Chondrocyte (in vitro differentiated cells): ENCODE results near the gene CCAR1. TPM values are rescaled to one million over a fixed set of nuclear protein-coding genes. Genes with fewer than 3 reads are reported as not detected.

Experiments used
- DNase-seq: peaks from one replicate; pipeline ENCODE4 v3.0.0; 2021; ENCODE audit warnings: mixed read lengths, low spot score
- H3K27ac Mint-ChIP-seq: one replicate; pipeline ENCODE4 v1.8.0; 2021; ENCODE audit warnings: mild to moderate bottlenecking, moderate library complexity, mixed read lengths; ENCODE audit not compliant: unreplicated experiment
- H3K27me3 Mint-ChIP-seq: 2 replicates; pipeline ENCODE4 v1.8.0; 2021; ENCODE audit warnings: low read depth, mixed read lengths
- H3K36me3 Mint-ChIP-seq: 2 replicates; pipeline ENCODE4 v1.8.0; 2021; ENCODE audit warnings: low read depth, mixed read lengths
- H3K4me1 Mint-ChIP-seq: 2 replicates; pipeline ENCODE4 v1.8.0; 2021; ENCODE audit warnings: low read depth, mild to moderate bottlenecking, mixed read lengths
- H3K4me3 Mint-ChIP-seq: one replicate; pipeline ENCODE4 v1.8.0; 2021; ENCODE audit warnings: mild to moderate bottlenecking, moderate library complexity, mixed read lengths; ENCODE audit not compliant: unreplicated experiment
- H3K9me3 Mint-ChIP-seq: 2 replicates; pipeline ENCODE4 v1.8.0; 2021; ENCODE audit warnings: low read depth, mixed read lengths
- total RNA-seq: library from RNA; stranded (reverse); gene quantifications from 3 replicates; pipeline ENCODE4 v1.2.1, GENCODE V29; 2021
- TF ChIP-seq, protein P1 (sequence below): fragments of 200-600 bp; sonication (generic); IDR thresholded peaks from 2 replicates; pipeline ENCODE4 v1.5.0; 2021; ENCODE audit warnings: antibody characterized with exemption, mild to moderate bottlenecking, moderate library complexity

Gene CCAR1
- total RNA-seq, 1 donor from 2014 or later = 57.6 TPM

DNA sequence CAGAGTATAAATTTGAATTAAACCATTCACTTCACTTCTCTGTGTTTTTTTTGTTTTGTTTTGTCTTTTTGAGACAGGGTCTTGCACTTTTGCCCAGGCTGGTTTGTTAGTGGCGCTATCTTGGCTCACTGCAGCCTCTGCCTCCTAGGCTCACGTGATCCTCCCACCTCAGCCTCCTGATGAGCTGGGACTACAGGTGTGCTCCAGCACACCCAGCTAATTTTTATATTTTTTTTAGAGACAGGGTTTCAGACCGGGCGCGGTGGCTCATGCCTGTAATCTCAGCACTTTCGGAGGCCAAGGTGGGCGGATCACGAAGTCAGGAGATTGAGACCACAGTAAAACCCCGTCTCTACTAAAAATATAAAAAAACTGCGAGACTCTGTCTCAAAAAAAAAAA lies 69.4 kb downstream of the CCAR1 start:
- Mint-ChIP-seq H3K9me3 (no peaks in the 10 kb centered on the region), H3K27me3 (no peaks in the 10 kb centered on the region), H3K4me3 (no peak overlapping the region), H3K36me3 (peaks cover 22% of the 10 kb centered on the region), H3K4me1 (no peaks in the 10 kb centered on the region), H3K27ac (no peak overlapping the region)
- DNase-seq = no peak
- TF ChIP-seq, protein P1, sequence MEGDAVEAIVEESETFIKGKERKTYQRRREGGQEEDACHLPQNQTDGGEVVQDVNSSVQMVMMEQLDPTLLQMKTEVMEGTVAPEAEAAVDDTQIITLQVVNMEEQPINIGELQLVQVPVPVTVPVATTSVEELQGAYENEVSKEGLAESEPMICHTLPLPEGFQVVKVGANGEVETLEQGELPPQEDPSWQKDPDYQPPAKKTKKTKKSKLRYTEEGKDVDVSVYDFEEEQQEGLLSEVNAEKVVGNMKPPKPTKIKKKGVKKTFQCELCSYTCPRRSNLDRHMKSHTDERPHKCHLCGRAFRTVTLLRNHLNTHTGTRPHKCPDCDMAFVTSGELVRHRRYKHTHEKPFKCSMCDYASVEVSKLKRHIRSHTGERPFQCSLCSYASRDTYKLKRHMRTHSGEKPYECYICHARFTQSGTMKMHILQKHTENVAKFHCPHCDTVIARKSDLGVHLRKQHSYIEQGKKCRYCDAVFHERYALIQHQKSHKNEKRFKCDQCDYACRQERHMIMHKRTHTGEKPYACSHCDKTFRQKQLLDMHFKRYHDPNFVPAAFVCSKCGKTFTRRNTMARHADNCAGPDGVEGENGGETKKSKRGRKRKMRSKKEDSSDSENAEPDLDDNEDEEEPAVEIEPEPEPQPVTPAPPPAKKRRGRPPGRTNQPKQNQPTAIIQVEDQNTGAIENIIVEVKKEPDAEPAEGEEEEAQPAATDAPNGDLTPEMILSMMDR = no peak

GRCh38 chr10:68792115-68792514 lies 71.1 kb downstream of the CCAR1 start:
- TF ChIP-seq, protein P1 = peak; percentile 81
- no peaks in the 10 kb centered on the region for H3K9me3 Mint-ChIP-seq
- no peak for DNase-seq
- H3K4me1 Mint-ChIP-seq = no peaks in the 10 kb centered on the region
- no peak overlapping the region for H3K4me3 Mint-ChIP-seq
- no peak overlapping the region for H3K27ac Mint-ChIP-seq
- peaks cover 13% of the 10 kb centered on the region for H3K36me3 Mint-ChIP-seq
- no peaks in the 10 kb centered on the region for H3K27me3 Mint-ChIP-seq

- no peaks in the 10 kb centered on the region for H3K9me3 Mint-ChIP-seq
- no peak overlapping the region for H3K27ac Mint-ChIP-seq
- no peak overlapping the region for H3K4me3 Mint-ChIP-seq
These were observed 75.0 kb downstream of the CCAR1 start for GRCh38 chr10:68795886-68796532.

GRCh38 chr10:68796605-68797004 lies 75.6 kb downstream of the CCAR1 start:
- Mint-ChIP-seq H3K4me1 (peaks cover 7% of the 10 kb centered on the region), H3K27me3 (no peaks in the 10 kb centered on the region), H3K36me3 (peaks cover 8% of the 10 kb centered on the region), H3K9me3 (no peaks in the 10 kb centered on the region), H3K4me3 (no peak overlapping the region), H3K27ac (no peak overlapping the region)
- DNase-seq = no peak
- TF ChIP-seq, protein P1 = no peak

More at GRCh38 chr10:68795886-68796532, 75.0 kb downstream of the CCAR1 start:
- TF ChIP-seq, protein P1 = no peak
- Mint-ChIP-seq H3K4me1 (peaks cover 7% of the 10 kb centered on the region), H3K27me3 (no peaks in the 10 kb centered on the region), H3K36me3 (peaks cover 9% of the 10 kb centered on the region)
- no peak for DNase-seq

DNA sequence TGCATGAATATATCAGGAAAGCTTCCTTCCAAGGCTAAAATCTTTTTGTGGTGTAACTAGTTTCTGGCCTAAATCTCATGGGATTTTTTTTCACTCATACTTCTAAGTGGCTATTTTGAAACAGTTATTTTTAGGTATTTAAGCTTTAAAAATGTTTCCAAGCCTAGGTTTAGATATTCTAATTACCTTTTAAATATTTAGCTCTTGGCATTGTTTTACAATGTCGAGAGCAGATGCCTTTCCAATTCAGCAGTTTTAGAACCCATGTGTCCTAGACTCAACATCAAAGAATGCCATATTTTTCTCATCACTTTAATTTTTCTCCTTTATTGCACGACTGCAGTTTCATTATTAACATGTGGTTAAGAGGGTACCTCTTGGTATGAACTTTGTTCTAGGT lies 79.2 kb downstream of the CCAR1 start:
- no peak for DNase-seq
- H3K4me3 Mint-ChIP-seq = no peak overlapping the region

More for the DNA sequence above, 79.2 kb downstream of the CCAR1 start:
- TF ChIP-seq, protein P1 = no peak
- H3K27ac Mint-ChIP-seq = no peak overlapping the region
- peaks cover 7% of the 10 kb centered on the region for H3K4me1 Mint-ChIP-seq
- H3K9me3 Mint-ChIP-seq = no peaks in the 10 kb centered on the region
- H3K36me3 Mint-ChIP-seq = peaks cover 4% of the 10 kb centered on the region
- no peaks in the 10 kb centered on the region for H3K27me3 Mint-ChIP-seq
